LNCaP clone FGC (cell line): ENCODE results near the gene GLB1L.

ENCODE experiments used
- DNase-seq: peaks from one replicate; pipeline ENCODE4 v3.0.0-alpha.2; 2011; ENCODE audit warnings: low read depth
- H3K4me3 ChIP-seq: 2 replicates; pipeline ENCODE4 v1.5.1; 2011; ENCODE audit warnings: mild to moderate bottlenecking, low read depth, low read length, control low read depth
- TF ChIP-seq, protein P1 (sequence below): IDR thresholded peaks from 2 replicates; pipeline ENCODE4 v1.5.1; 2012; ENCODE audit warnings: mild to moderate bottlenecking; ENCODE audit not compliant: control insufficient read depth, insufficient read depth; ENCODE audit errors: extremely low read depth

Gene GLB1L

DNA sequence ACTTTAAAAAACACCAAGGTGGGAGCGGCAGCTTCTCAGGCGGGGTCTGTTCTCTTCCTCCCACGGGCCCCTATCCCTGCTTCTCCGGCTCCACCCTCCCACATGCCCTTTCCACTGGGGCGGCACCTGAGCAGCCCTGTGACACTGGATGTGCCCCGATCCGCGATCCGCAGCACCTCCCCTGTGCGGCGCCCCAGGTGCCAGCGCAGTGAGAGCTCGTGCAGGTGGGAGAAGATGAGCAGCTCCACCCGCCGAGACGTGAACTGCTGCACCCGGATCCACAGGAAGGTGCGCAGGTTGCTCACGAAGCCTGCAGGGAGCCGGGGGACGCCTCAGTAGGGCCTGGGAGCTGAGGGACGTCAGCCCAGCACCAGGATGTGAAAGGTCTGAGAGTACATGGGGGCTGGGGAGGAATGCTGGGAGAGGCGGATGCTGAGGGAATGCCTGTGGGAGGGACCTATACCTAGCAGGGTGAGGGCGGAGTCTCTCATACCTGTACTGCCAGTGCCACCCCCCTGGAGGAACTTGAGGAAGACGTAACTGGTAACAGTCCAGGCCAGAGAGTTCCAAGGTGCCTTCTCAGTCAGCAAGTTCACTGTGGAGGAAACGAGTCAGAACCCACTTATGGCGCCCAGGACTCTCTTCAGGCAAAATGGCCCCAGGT, 29.2 kb downstream of the GLB1L start:
- DNase-seq, result no peak
- H3K4me3 ChIP-seq, result no peak overlapping the region
- TF ChIP-seq, protein P1, sequence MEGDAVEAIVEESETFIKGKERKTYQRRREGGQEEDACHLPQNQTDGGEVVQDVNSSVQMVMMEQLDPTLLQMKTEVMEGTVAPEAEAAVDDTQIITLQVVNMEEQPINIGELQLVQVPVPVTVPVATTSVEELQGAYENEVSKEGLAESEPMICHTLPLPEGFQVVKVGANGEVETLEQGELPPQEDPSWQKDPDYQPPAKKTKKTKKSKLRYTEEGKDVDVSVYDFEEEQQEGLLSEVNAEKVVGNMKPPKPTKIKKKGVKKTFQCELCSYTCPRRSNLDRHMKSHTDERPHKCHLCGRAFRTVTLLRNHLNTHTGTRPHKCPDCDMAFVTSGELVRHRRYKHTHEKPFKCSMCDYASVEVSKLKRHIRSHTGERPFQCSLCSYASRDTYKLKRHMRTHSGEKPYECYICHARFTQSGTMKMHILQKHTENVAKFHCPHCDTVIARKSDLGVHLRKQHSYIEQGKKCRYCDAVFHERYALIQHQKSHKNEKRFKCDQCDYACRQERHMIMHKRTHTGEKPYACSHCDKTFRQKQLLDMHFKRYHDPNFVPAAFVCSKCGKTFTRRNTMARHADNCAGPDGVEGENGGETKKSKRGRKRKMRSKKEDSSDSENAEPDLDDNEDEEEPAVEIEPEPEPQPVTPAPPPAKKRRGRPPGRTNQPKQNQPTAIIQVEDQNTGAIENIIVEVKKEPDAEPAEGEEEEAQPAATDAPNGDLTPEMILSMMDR, result no peak

DNA sequence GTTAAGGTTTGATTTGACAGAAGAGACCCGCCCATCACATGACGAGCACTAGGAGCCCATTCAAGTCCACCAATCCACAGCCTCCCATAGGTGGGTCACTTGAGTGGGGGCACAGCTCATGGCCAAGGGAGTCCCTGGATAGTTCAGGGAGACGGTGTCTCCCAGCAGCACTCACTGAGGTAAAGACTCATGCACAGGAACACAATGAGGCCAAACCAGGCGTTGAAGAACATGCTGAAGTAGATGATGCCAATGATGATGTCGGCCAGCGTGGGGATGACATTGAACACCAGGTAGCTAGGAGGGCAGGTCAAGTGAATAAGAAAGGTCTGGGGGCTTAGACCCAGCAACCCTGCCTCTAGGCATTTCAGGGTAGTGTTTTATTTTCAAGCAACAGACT, 30.5 kb downstream of the GLB1L start:
- H3K4me3 ChIP-seq, result no peak overlapping the region
- DNase-seq, result no peak
- TF ChIP-seq, protein P1, result no peak

DNA sequence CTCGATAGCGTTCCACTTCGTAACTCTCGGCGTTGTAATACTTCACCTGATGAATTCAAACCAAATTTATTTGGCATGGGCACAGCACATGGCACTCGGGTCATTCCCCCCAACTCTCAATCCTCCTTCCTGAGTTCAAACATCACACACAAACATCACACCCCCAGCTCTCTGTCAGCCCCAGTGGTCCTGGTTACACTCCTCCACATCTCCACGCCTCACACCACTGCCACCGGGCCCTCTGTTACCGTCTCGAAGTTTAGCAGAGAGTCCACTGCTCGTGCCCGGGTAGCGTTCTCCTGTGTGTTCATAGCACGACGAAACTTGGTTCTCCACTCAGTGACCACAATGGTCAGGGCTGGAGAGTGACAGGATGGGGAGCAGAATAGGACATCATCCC, 31.1 kb downstream of the GLB1L start:
- DNase-seq, result no peak
- no peak overlapping the region for H3K4me3 ChIP-seq
- TF ChIP-seq, protein P1, result no peak

DNA sequence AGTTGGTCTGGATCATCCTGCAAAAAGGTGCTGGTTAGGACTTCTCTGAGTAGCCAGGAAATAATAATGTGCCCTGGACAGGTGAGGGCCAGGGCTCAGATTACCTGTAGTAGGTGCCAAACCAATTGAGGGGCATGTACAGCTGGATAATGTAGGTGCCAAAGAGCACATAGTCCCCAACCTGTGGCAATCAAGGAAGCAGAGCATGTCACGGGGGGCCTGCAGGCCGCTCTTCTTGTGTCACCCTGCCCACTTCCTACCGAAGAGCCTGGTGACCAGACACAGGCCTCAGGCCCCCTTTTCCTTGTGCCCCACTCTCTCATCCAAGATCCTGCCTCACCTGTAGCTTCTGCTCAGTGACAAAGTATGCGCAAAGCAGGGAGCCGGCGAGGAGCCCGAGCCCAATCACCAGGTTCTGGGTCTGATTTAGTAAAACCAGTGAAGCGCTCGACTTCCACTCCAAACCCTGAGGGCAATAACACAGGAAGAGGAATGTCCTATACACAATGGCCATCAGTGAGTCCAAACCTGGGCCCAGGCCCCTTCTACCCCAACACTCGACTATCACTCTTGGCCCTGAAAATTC, 31.7 kb downstream of the GLB1L start:
- TF ChIP-seq, protein P1, result no peak
- no peak for DNase-seq
- no peak overlapping the region for H3K4me3 ChIP-seq

DNA sequence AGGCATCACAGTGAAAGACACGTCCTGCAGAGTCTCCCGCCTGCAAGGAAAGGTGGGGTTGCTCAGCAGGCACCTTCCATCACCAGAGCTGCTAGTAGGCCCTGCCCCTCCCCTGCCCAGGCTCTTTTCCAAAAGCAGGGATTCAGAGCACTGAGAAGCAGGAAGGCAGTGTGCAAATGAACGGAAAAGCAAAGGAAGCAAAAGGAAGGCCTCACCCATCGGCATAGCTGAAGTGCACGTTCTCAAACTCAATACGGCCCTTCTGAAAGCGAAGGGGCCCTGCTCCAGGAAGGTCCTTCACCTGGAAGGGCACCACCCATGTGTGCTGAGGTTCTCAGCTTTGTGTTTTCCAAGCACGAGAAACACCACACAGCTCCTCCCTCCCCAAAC, 32.2 kb downstream of the GLB1L start:
- no peak for DNase-seq
- TF ChIP-seq, protein P1, result no peak
- no peak overlapping the region for H3K4me3 ChIP-seq

DNA sequence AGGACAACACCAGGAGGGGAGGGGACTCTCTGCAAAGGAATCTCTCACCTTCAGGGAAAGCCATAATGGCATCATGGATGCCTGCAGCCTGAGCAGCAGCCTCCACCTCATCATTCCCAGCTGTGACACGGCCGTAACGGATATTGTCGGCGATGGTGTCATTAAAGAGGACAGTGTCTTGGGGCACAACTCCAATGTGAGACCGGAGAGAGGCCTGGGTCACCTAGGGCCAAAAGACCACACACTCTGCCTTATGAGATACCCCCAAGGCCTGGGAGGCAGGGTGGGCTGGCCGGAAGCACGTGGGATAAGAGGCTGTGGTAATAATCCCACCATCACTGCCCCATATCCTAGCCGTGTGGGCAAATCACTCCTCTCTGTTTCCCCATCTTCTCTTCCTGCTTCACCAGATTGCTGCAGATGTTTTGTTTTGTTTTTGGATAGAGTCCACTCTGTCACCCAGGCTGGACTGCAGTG, 34.3 kb downstream of the GLB1L start:
- DNase-seq, result no peak
- no peak overlapping the region for H3K4me3 ChIP-seq
- TF ChIP-seq, protein P1, result no peak
